HepG2 (cell line): ENCODE measurements around the gene ZNF431. TPM values are rescaled to one million over a fixed set of nuclear protein-coding genes. Genes with fewer than 3 reads are reported as not detected.

Experiments used
- ATRX ChIP-seq: sonication (generic); formaldehyde crosslinking; IDR thresholded peaks from 2 replicates; pipeline ENCODE4 v1.4.0; 2020; ENCODE audit warnings: missing genetic modification reagents, borderline replicate concordance
- DMTF1 ChIP-seq: sonication (generic); formaldehyde crosslinking; IDR thresholded peaks from 2 replicates; pipeline ENCODE4 v1.4.0; 2020; ENCODE audit warnings: mild to moderate bottlenecking, missing genetic modification reagents
- GATAD2A ChIP-seq: IDR thresholded peaks from 2 replicates; pipeline ENCODE4 v1.6.1; 2016
- NAIF1 ChIP-seq: sonication (generic); formaldehyde crosslinking; IDR thresholded peaks from 2 replicates; pipeline ENCODE4 v1.5.0; 2020; ENCODE audit warnings: mild to moderate bottlenecking, missing genetic modification reagents, borderline replicate concordance
- NFYB ChIP-seq: sonication (generic); formaldehyde crosslinking; IDR thresholded peaks from 2 replicates; pipeline ENCODE4 v1.4.0; 2020; ENCODE audit warnings: missing genetic modification reagents
- NR2F1 ChIP-seq, 2 experiments: fragments of 450-650 bp in 1 of 2; formaldehyde crosslinking in 1 of 2; IDR thresholded peaks; 2 replicates each; pipeline versions ENCODE4 v1.5.0 to v1.6.1; 2016 to 2020; ENCODE audit warnings: mild to moderate bottlenecking in 1 of 2, missing compliant biosample characterization in 1 of 2, missing genetic modification reagents in 1 of 2, moderate library complexity in 1 of 2
- POLR2G ChIP-seq: fragments of 200-400 bp; formaldehyde crosslinking; IDR thresholded peaks from 2 replicates; pipeline ENCODE4 v1.6.1; 2018; ENCODE audit warnings: mild to moderate bottlenecking, low read depth, low read length, moderate library complexity
- REL ChIP-seq: sonication (generic); formaldehyde crosslinking; conservative IDR thresholded peaks from 2 replicates; pipeline ENCODE4 v1.8.0; 2022; ENCODE audit warnings: mild to moderate bottlenecking, missing genetic modification reagents, moderate library complexity
- SCMH1 ChIP-seq: sonication (generic); formaldehyde crosslinking; IDR thresholded peaks from 2 replicates; pipeline ENCODE4 v1.9.0; 2021; ENCODE audit warnings: missing genetic modification reagents, mild to moderate bottlenecking, borderline replicate concordance
- SMAD3 ChIP-seq: sonication (generic); formaldehyde crosslinking; IDR thresholded peaks from 2 replicates; pipeline ENCODE4 v1.4.0; 2020; ENCODE audit warnings: missing genetic modification reagents
- SMARCE1 ChIP-seq: fragments of 450-650 bp; IDR thresholded peaks from 2 replicates; pipeline ENCODE4 v1.6.1; 2017; ENCODE audit warnings: borderline replicate concordance
- THAP9 ChIP-seq: sonication (generic); formaldehyde crosslinking; IDR thresholded peaks from 2 replicates; pipeline ENCODE4; 2020; ENCODE audit warnings: missing genetic modification reagents, mild to moderate bottlenecking, borderline replicate concordance
- ZBTB37 ChIP-seq: sonication (generic); formaldehyde crosslinking; IDR thresholded peaks from 2 replicates; pipeline ENCODE4 v1.4.0; 2020; ENCODE audit warnings: mild to moderate bottlenecking, missing genetic modification reagents
- ZKSCAN8 ChIP-seq: IDR thresholded peaks from 2 replicates; pipeline ENCODE4 v1.6.1; 2016; ENCODE audit warnings: borderline replicate concordance, missing genetic modification reagents, missing compliant biosample characterization
- ZNF274 ChIP-seq: sonication (generic); formaldehyde crosslinking; IDR thresholded peaks from 2 replicates; pipeline ENCODE4 v1.5.1; 2020; ENCODE audit warnings: mild to moderate bottlenecking, missing genetic modification reagents
- ZNF781 ChIP-seq: sonication (generic); formaldehyde crosslinking; IDR thresholded peaks from 2 replicates; pipeline ENCODE4 v1.5.1; 2020; ENCODE audit warnings: borderline replicate concordance, mild to moderate bottlenecking, missing genetic modification reagents; ENCODE audit errors: not compliant biosample characterization
- polyA plus RNA-seq, 8 experiments: library from polyadenylated mRNA; depleted of rRNA in 3 of 8; stranded (reverse) in 7 of 8; unstranded in 1 of 8; fragments of >200 nt; fragmentation: Illumina TruSeq in 4 of 8; extraction: Trizol in 4 of 8; gene quantifications; 2 replicates each; pipeline versions ENCODE4 v1.2.1 to v1.2.3, GENCODE V29; 2011 to 2016; ENCODE audit warnings: low read depth in 4 of 8, missing spikeins in 1 of 8, mixed read lengths in 1 of 8; ENCODE audit not compliant: insufficient read depth in 1 of 8
- total RNA-seq, 5 experiments: library from RNA; depleted of rRNA; stranded (reverse); fragments of >200 nt; fragmentation: Illumina TruSeq; extraction: Trizol; gene quantifications; 2 replicates each; pipeline ENCODE4 v1.2.3, GENCODE V29; 2016; ENCODE audit warnings: low read depth in 1 of 5
- TF ChIP-seq, protein P1 (sequence below): sonication (generic); formaldehyde crosslinking; IDR thresholded peaks from 2 replicates; pipeline ENCODE4 v1.4.0; 2020; ENCODE audit warnings: mild to moderate bottlenecking, low read depth, missing genetic modification reagents
- TF ChIP-seq, protein P2 (sequence below): sonication (generic); formaldehyde crosslinking; conservative IDR thresholded peaks from 2 replicates; pipeline ENCODE4 v1.8.0; 2022; ENCODE audit warnings: mild to moderate bottlenecking, moderate library complexity, missing genetic modification reagents

ZNF431 gene
- total and polyA plus RNA-seq, 2 of the 13 experiments (the other 11 are each of a cell fraction or from before 2014, with no cell fraction given): 4.4 to 11.8 TPM

GRCh38 chr19:21141787-21142464 is at the start of gene ZNF431 (continued):
- TF ChIP-seq DMTF1 (CRISPR knock-in tag) (no peak), ZBTB37 (CRISPR knock-in tag) (no peak), THAP9 (CRISPR knock-in tag) (peak; percentile 66; the same call in 1 of the 2 replicates), REL (CRISPR knock-in tag) (no peak), SCMH1 (CRISPR knock-in tag) (no peak), GATAD2A (CRISPR knock-in tag) (no peak), ZNF781 (CRISPR knock-in tag) (no peak), NR2F1 (CRISPR knock-in tag; IDR thresholded peaks at IDR 0.05) (no peak), SMAD3 (CRISPR knock-in tag) (no peak), ATRX (no peak), SMARCE1 (no peak), NFYB (CRISPR knock-in tag) (peak; percentile 97), ZKSCAN8 (CRISPR knock-in tag) (no peak), POLR2G (peak; percentile 86), NAIF1 (no peak), ZNF274 (CRISPR knock-in tag) (peak; percentile 84; the same call in 1 of the 2 replicates)
- TF ChIP-seq, protein P1, sequence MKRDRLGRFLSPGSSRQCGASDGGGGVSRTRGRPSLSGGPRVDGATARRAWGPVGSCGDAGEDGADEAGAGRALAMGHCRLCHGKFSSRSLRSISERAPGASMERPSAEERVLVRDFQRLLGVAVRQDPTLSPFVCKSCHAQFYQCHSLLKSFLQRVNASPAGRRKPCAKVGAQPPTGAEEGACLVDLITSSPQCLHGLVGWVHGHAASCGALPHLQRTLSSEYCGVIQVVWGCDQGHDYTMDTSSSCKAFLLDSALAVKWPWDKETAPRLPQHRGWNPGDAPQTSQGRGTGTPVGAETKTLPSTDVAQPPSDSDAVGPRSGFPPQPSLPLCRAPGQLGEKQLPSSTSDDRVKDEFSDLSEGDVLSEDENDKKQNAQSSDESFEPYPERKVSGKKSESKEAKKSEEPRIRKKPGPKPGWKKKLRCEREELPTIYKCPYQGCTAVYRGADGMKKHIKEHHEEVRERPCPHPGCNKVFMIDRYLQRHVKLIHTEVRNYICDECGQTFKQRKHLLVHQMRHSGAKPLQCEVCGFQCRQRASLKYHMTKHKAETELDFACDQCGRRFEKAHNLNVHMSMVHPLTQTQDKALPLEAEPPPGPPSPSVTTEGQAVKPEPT: 0 out of 2 replicates have a peak, but pooled peaks have one; percentile 53
- TF ChIP-seq, protein P2, sequence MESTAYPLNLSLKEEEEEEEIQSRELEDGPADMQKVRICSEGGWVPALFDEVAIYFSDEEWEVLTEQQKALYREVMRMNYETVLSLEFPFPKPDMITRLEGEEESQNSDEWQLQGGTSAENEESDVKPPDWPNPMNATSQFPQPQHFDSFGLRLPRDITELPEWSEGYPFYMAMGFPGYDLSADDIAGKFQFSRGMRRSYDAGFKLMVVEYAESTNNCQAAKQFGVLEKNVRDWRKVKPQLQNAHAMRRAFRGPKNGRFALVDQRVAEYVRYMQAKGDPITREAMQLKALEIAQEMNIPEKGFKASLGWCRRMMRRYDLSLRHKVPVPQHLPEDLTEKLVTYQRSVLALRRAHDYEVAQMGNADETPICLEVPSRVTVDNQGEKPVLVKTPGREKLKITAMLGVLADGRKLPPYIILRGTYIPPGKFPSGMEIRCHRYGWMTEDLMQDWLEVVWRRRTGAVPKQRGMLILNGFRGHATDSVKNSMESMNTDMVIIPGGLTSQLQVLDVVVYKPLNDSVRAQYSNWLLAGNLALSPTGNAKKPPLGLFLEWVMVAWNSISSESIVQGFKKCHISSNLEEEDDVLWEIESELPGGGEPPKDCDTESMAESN (CRISPR knock-in tag): 0 out of 2 replicates have a peak, but pooled peaks have one; percentile 29
